Activated CD4-positive, alpha-beta T cell treated with anti-CD3 and anti-CD28 coated beads, Interleukin-2, amount 10 ng/mL, durations not matched to agents 7 days and 5 days (primary cell): ENCODE measurements around the gene NCAPD2. TPM values are rescaled to one million over a fixed set of nuclear protein-coding genes. Genes with fewer than 3 reads are reported as not detected.
"Not testable (repeated sequence)": the region's sequence is repeated elsewhere in the genome, so short reads cannot be mapped to it uniquely, and the experiment has no call there.

Source experiments
- CTCF ChIA-PET: fragments of 350-600 bp; sonication (Branson Sonifier 250); formaldehyde crosslinking; loops from one replicate; lab custom pipeline; 2021; ENCODE audit warnings: antibody characterized with exemption; lab: Charles Lee
- POLR2A ChIA-PET: fragments of 350-600 bp; sonication (Branson Sonifier 250); formaldehyde crosslinking; loops from one replicate; lab custom pipeline; 2021; ENCODE audit warnings: antibody characterized with exemption; lab: Charles Lee
- DNase-seq: peaks from one replicate; pipeline ENCODE4 v3.0.0-alpha.2; 2020
- H3K27ac Mint-ChIP-seq: one replicate; pipeline ENCODE4 v1.8.0; 2021; ENCODE audit warnings: mild to moderate bottlenecking, moderate library complexity, mixed read lengths
- H3K27me3 Mint-ChIP-seq: one replicate; pipeline ENCODE4 v1.8.0; 2021; ENCODE audit warnings: mixed read lengths
- H3K36me3 Mint-ChIP-seq: one replicate; pipeline ENCODE4 v1.8.0; 2021; ENCODE audit warnings: low read depth, mixed read lengths
- H3K4me1 Mint-ChIP-seq: one replicate; pipeline ENCODE4 v1.8.0; 2021; ENCODE audit warnings: mixed read lengths
- H3K4me3 Mint-ChIP-seq: one replicate; pipeline ENCODE4 v1.8.0; 2021; ENCODE audit warnings: mild to moderate bottlenecking, moderate library complexity, mixed read lengths
- H3K9me3 Mint-ChIP-seq: one replicate; pipeline ENCODE4 v1.8.0; 2021; ENCODE audit warnings: mixed read lengths
- total RNA-seq, 2 experiments: library from RNA; stranded (reverse); gene quantifications; one replicate each; pipeline ENCODE4 v1.2.3, GENCODE V29; 2021

Gene NCAPD2
- total RNA-seq, 2 experiments from 2014 or later = 191 to 202 TPM

- H3K36me3 Mint-ChIP-seq = peaks cover 76% of the 10 kb centered on the region
- CTCF ChIA-PET = interaction anchor here (1.2 to 2.2 kb wide), 6 partner anchors 15 to 132 kb away, joined by 4 to 19 read pairs (median 6); partner anchors contain the start of genes TAPBPL and TNFRSF1A
- H3K4me1 Mint-ChIP-seq = peaks cover 84% of the 10 kb centered on the region
- POLR2A ChIA-PET, H3K4me3 Mint-ChIP-seq, H3K27ac Mint-ChIP-seq, H3K27me3 Mint-ChIP-seq, H3K9me3 Mint-ChIP-seq, DNase-seq: not testable (repeated sequence)
Observed at GRCh38 chr12:6466751-6467150, 27.2 kb upstream of the NCAPD2 start.

- H3K9me3 Mint-ChIP-seq, DNase-seq, H3K27ac Mint-ChIP-seq, POLR2A ChIA-PET, H3K27me3 Mint-ChIP-seq: not testable (repeated sequence)
- CTCF ChIA-PET = interaction anchor here (0.6 kb wide), 1 partner anchor 21 kb away, joined by 4 read pairs; no protein-coding TSS in a partner anchor
- Mint-ChIP-seq H3K36me3 (peaks cover 66% of the 10 kb centered on the region), H3K4me3 (peak overlapping the region; percentile 96), H3K4me1 (peaks cover 81% of the 10 kb centered on the region)
Observed at GRCh38 chr12:6467571-6468282, 26.2 kb upstream of the NCAPD2 start.

- ChIA-PET POLR2A (no interaction called here), CTCF (no interaction called here)
- DNase-seq = no peak
- H3K27ac Mint-ChIP-seq = peak overlapping the region; percentile 39
- peaks cover 76% of the 10 kb centered on the region for H3K4me1 Mint-ChIP-seq
- H3K36me3 Mint-ChIP-seq = peaks cover 61% of the 10 kb centered on the region
- peak overlapping the region; percentile 96 for H3K4me3 Mint-ChIP-seq
- no peaks in the 10 kb centered on the region for H3K27me3 Mint-ChIP-seq
- H3K9me3 Mint-ChIP-seq = no peaks in the 10 kb centered on the region
Observed at GRCh38 chr12:6468283-6468575, 25.7 kb upstream of the NCAPD2 start.

- Mint-ChIP-seq H3K27me3 (peaks cover 3% of the 10 kb centered on the region), H3K4me3 (peak overlapping the region; percentile 96), H3K27ac (peak overlapping the region; percentile 39), H3K4me1 (peaks cover 67% of the 10 kb centered on the region), H3K9me3 (no peaks in the 10 kb centered on the region), H3K36me3 (peaks cover 53% of the 10 kb centered on the region)
- ChIA-PET POLR2A (no interaction called here), CTCF (interaction anchor here (1.1 kb wide), 1 partner anchor 140 kb away, joined by 3 read pairs; no protein-coding TSS in a partner anchor)
- DNase-seq = no peak
Observed at GRCh38 chr12:6469092-6469491, 24.8 kb upstream of the NCAPD2 start.

GRCh38 chr12:6469609-6470374 is 24.1 kb upstream of the NCAPD2 start:
- Mint-ChIP-seq H3K27me3 (peaks cover 6% of the 10 kb centered on the region), H3K4me1 (peaks cover 60% of the 10 kb centered on the region), H3K9me3 (no peaks in the 10 kb centered on the region), H3K36me3 (peaks cover 46% of the 10 kb centered on the region), H3K27ac (peak overlapping the region; percentile 92), H3K4me3 (peak overlapping the region; percentile 96)
- ChIA-PET POLR2A (interaction anchor here (1.3 to 2.2 kb wide), 5 partner anchors 8 to 220 kb away, joined by 6 to 13 read pairs (median 10); partner anchors contain the start of genes GAPDH and MRPL51), CTCF (interaction anchor here (0.7 to 2.2 kb wide), 10 partner anchors 11 to 141 kb away, joined by 3 to 12 read pairs (median 3); no protein-coding TSS in a partner anchor)
- DNase-seq = no peak

GRCh38 chr12:6470375-6471163 is 23.3 kb upstream of the NCAPD2 start, which contains the start of gene VAMP1:
VAMP1 (minus strand) TSS chr12:6470677; CDS start chr12:6470531, 146 bp downstream.
- ChIA-PET POLR2A (interaction anchor here (0.5 to 2.2 kb wide), 9 partner anchors 9 to 427 kb away, joined by 3 to 13 read pairs (median 8); partner anchors contain the start of genes GAPDH, MRPL51 and TAPBPL), CTCF (interaction anchor here (0.7 to 2.2 kb wide), 13 partner anchors 8 to 142 kb away, joined by 3 to 12 read pairs (median 3); no protein-coding TSS in a partner anchor)
- Mint-ChIP-seq H3K27ac (peak within 1 kb of the TSS; percentile 92), H3K4me1 (peaks cover 56% of the 10 kb centered on the region), H3K36me3 (peaks cover 40% of the 10 kb centered on the region), H3K9me3 (no peaks in the 10 kb centered on the region), H3K4me3 (peak within 1 kb of the TSS; percentile 96), H3K27me3 (peaks cover 6% of the 10 kb centered on the region)
- peak; percentile 100 for DNase-seq

- peaks cover 44% of the 10 kb centered on the region for H3K4me1 Mint-ChIP-seq
- POLR2A ChIA-PET = no interaction called here
- DNase-seq = no peak
- peaks cover 27% of the 10 kb centered on the region for H3K36me3 Mint-ChIP-seq
- no peaks in the 10 kb centered on the region for H3K9me3 Mint-ChIP-seq
- peak overlapping the region; percentile 92 for H3K27ac Mint-ChIP-seq
- CTCF ChIA-PET = interaction anchor here (0.6 to 1.2 kb wide), 2 partner anchors 9 to 208 kb away, joined by 3 read pairs; no protein-coding TSS in a partner anchor
- H3K4me3 Mint-ChIP-seq = no peak overlapping the region
- peaks cover 6% of the 10 kb centered on the region for H3K27me3 Mint-ChIP-seq
Observed at GRCh38 chr12:6471989-6472360, 21.9 kb upstream of the NCAPD2 start.

- no peak overlapping the region for H3K27ac Mint-ChIP-seq
- ChIA-PET CTCF (no interaction called here), POLR2A (no interaction called here)
- H3K9me3 Mint-ChIP-seq = no peaks in the 10 kb centered on the region
- no peak overlapping the region for H3K4me3 Mint-ChIP-seq
- peaks cover 22% of the 10 kb centered on the region for H3K36me3 Mint-ChIP-seq
- peaks cover 6% of the 10 kb centered on the region for H3K27me3 Mint-ChIP-seq
- no peak for DNase-seq
- H3K4me1 Mint-ChIP-seq = peaks cover 39% of the 10 kb centered on the region
Observed at GRCh38 chr12:6472491-6472890, 21.4 kb upstream of the NCAPD2 start.

GRCh38 chr12:6475233-6475975 is 18.5 kb upstream of the NCAPD2 start:
- DNase-seq, CTCF ChIA-PET, POLR2A ChIA-PET, H3K9me3 Mint-ChIP-seq, H3K27ac Mint-ChIP-seq, H3K36me3 Mint-ChIP-seq, H3K4me3 Mint-ChIP-seq: not testable (repeated sequence)
- H3K4me1 Mint-ChIP-seq = peaks cover 16% of the 10 kb centered on the region
- peaks cover 13% of the 10 kb centered on the region for H3K27me3 Mint-ChIP-seq

GRCh38 chr12:6476489-6476888 is 17.4 kb upstream of the NCAPD2 start:
- Mint-ChIP-seq H3K4me1 (peaks cover 10% of the 10 kb centered on the region), H3K9me3 (no peaks in the 10 kb centered on the region), H3K36me3 (no peaks in the 10 kb centered on the region), H3K4me3 (no peak overlapping the region), H3K27ac (no peak overlapping the region), H3K27me3 (peaks cover 14% of the 10 kb centered on the region)
- CTCF ChIA-PET = no interaction called here
- DNase-seq = no peak
- POLR2A ChIA-PET = no interaction called here

GRCh38 chr12:6477601-6478377 is 16.1 kb upstream of the NCAPD2 start:
- H3K27me3 Mint-ChIP-seq = peaks cover 15% of the 10 kb centered on the region
- H3K4me3 Mint-ChIP-seq, POLR2A ChIA-PET, DNase-seq, H3K4me1 Mint-ChIP-seq, H3K27ac Mint-ChIP-seq, H3K36me3 Mint-ChIP-seq, H3K9me3 Mint-ChIP-seq: not testable (repeated sequence)
- CTCF ChIA-PET = interaction anchor here (0.9 to 1.5 kb wide), 2 partner anchors 12 to 16 kb away, joined by 3 to 4 read pairs; no protein-coding TSS in a partner anchor
